Stimulated activated naive CD8-positive, alpha-beta T cell treated with anti-CD3 and anti-CD28 coated beads, Interleukin-15, amount 100 ng/mL, for 72 hours (primary cell): ENCODE measurements around the gene WASL.
"Not testable (repeated sequence)": the region's sequence is repeated elsewhere in the genome, so short reads cannot be mapped to it uniquely, and the experiment has no call there.

Experiments
- ATAC-seq: fragments of 150-1000 bp; cut with Tn5 transposase; 2 replicates; pipeline ENCODE4 v1.10.0; 2021; ENCODE audit warnings: mild to moderate bottlenecking, moderate library complexity
- DNase-seq, 2 donors: peaks; one replicate each; pipeline ENCODE4 v3.0.0; 2021 to 2022
- H3K27ac Mint-ChIP-seq, 2 donors: one replicate each; pipeline ENCODE4 v1.8.0; 2022; ENCODE audit warnings: mild to moderate bottlenecking in 2 of 2, mixed read lengths in 2 of 2, moderate library complexity in 2 of 2
- H3K27me3 Mint-ChIP-seq: one replicate; pipeline ENCODE4 v1.8.0; 2022; ENCODE audit warnings: mixed read lengths
- H3K4me1 Mint-ChIP-seq: one replicate; pipeline ENCODE4 v1.8.0; 2022; ENCODE audit warnings: mild to moderate bottlenecking, mixed read lengths
- H3K4me3 Mint-ChIP-seq, 2 donors: one replicate each; pipeline ENCODE4 v1.8.0; 2022; ENCODE audit warnings: mild to moderate bottlenecking in 2 of 2, mixed read lengths in 2 of 2, moderate library complexity in 1 of 2
- H3K9me3 Mint-ChIP-seq, 2 donors: one replicate each; pipeline ENCODE4 v1.8.0; 2022; ENCODE audit warnings: mixed read lengths in 2 of 2

WASL gene

DNA sequence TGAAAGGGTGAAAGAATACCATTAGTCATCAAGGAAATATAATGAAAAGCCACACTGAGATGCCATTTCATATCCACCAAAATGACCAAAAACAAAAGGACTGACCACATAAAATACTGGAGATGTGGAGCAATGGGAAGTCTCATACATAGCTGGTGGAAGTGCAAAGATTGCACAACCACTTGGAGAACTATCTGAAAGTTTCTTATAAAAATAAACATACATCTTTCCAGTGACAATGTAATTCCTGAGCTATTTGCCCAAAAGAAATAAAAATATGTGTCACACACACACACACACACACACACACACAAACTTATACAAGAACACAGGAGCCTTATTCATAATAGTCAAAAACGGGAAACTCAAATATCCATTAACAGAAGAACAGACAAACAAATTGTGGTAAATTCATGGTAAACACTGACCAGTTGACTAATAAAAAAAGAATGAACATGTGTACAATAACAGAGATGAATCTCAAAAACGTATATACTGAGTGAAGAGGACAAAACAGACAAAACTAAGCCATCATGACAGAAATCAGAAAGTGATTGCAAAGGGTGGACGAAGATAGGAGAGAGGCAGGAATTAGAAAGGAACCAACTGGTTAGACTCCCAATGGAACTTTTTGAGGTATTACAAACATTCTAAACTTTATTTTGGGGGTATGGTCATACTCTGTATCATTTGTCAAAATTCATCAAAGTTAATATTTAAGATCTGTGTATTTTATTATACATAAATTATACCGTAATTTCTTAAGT is 21.5 kb downstream of the WASL start:
- Mint-ChIP-seq H3K4me1 (peaks cover 39% of the 10 kb centered on the region), H3K27ac (no peak overlapping the region), H3K27me3 (no peaks in the 10 kb centered on the region), H3K9me3 (peaks cover 0 to 7% of the 10 kb centered on the region in 2 donors), H3K4me3 (no peak overlapping the region)
- ATAC-seq (no peak), DNase-seq (no peak)

DNA sequence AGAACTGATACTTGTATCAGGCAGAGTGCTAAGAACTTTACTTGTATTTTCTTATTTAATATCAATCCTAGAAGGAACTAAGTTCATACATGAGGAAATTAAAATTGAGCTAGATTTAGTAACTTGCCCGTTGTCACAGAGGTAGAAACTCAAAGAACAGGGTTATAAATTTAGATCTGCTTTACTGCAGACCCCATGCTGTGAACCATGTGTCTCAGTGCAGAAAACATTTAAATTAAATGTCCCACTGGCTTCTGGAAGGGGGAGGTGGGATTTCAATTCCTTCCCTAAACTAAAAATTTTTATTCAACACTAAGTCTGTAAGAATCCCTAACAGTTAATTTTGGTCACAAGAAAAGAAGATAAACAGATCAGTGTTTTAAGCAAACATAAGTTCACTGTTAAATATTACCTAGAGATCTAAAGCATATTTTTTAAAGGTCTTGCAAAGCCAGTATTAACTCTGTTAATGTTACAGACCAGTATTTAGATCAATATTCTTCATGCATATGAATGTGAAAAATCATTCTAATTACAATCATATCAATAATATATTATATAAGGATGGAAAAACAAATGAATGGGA is 23.1 kb downstream of the WASL start:
- Mint-ChIP-seq H3K27me3 (no peaks in the 10 kb centered on the region), H3K4me1 (peaks cover 36% of the 10 kb centered on the region), H3K27ac (no peak overlapping the region), H3K9me3 (no peaks in the 10 kb centered on the region), H3K4me3 (no peak overlapping the region)
- DNase-seq (no peak), ATAC-seq (no peak)

DNA sequence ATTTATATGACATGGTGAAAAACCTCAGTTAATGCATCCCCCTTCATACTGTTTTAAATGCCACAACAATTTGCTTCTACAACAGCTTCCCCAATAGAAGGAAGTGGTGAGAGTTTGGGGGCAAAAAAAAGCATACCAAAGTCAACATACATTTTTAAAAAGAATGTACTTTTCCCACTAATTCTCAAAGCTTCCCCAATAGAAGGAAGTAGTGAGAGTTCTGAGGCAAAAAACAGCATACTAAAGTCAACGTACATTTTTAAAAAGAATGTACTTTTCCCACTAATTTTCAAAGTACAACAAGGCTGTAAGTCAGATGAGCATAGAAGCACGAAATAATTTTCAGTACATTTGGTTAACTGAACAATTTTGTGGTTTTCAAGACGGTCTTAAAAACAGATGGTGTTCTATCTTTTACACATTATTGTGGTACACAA is 24.0 kb downstream of the WASL start:
- no peak overlapping the region for H3K4me3 Mint-ChIP-seq
- no peak overlapping the region for H3K27ac Mint-ChIP-seq
- no peaks in the 10 kb centered on the region for H3K9me3 Mint-ChIP-seq
- DNase-seq (no peak), ATAC-seq (no peak)
- no peaks in the 10 kb centered on the region for H3K27me3 Mint-ChIP-seq
- H3K4me1 Mint-ChIP-seq, result peaks cover 44% of the 10 kb centered on the region

DNA sequence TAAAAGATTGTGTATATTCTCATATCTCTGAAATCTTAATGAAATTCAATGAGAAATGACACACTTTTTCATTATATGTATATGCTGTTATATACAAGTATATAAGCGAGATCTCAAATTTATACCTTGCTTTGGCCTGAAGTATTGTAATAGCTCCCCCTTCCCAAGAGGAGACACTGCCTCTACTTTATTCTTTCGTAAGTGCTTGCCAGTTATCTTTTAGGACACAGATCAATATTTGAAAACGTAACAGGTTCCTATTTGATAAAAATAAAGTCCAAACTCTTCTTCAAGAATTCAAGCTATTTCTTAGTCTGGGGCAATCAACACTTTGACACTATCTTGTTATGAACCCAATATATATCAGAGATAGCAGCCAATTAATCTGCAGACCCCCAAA is 24.9 kb downstream of the WASL start:
- DNase-seq (no peak), ATAC-seq (no peak)
- no peak overlapping the region for H3K27ac Mint-ChIP-seq
- no peaks in the 10 kb centered on the region for H3K9me3 Mint-ChIP-seq
- H3K4me3 Mint-ChIP-seq, result no peak overlapping the region
- peaks cover 54% of the 10 kb centered on the region for H3K4me1 Mint-ChIP-seq
- H3K27me3 Mint-ChIP-seq, result no peaks in the 10 kb centered on the region

DNA sequence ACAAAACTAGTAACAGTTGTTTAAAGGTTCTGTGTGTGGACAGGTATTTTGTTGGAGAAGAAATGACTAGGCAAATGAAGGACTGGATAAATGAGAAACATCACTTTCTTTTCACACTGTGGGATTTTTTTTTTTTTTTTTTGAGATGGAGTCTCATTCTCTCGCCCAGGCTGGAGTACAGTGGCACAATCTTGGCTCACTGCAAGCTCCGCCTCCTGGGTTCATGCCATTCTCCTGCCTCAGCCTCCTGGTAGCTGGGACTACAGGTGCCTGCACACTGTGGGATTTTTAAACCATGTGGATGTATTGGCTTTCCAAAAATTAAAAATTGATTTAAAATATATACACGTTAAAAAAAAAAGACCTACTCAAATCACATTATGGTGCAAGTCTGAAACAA is 28.3 kb downstream of the WASL start:
- H3K4me1 Mint-ChIP-seq, result peaks cover 46% of the 10 kb centered on the region
- H3K27ac Mint-ChIP-seq, ATAC-seq, H3K9me3 Mint-ChIP-seq, H3K27me3 Mint-ChIP-seq, H3K4me3 Mint-ChIP-seq, DNase-seq: not testable (repeated sequence)

DNA sequence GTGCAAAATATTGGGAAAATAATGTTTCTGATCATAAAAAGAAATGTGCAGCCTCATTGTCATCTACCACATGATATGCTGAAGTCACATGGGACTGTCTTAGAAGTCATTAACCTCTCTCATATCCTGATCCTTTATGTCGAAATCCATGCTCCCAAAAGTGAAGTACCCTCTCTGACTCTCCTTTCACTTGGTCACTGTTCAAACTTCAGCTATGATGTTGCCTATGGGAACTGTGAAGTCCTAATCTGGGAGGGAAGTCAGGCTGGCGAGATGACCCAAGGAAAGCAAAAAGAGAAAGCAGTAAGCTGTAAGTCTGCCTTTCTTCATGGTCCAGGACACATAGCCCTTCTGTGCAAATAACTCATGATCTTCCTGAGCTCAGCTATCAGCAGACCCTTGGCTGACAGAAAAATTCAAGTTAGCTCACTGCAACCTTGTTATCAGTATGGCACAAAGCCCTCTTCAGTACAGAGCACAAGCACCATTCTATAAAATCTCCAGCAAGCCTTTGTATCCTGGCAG is 29.5 kb downstream of the WASL start:
- Mint-ChIP-seq H3K27ac (peak overlapping the region in 1 of 2 donors; percentile 95), H3K9me3 (no peaks in the 10 kb centered on the region), H3K4me3 (peak overlapping the region; percentile 65 to 72), H3K4me1 (peaks cover 53% of the 10 kb centered on the region), H3K27me3 (no peaks in the 10 kb centered on the region)
- DNase-seq (no peak), ATAC-seq (peak; percentile 45)

DNA sequence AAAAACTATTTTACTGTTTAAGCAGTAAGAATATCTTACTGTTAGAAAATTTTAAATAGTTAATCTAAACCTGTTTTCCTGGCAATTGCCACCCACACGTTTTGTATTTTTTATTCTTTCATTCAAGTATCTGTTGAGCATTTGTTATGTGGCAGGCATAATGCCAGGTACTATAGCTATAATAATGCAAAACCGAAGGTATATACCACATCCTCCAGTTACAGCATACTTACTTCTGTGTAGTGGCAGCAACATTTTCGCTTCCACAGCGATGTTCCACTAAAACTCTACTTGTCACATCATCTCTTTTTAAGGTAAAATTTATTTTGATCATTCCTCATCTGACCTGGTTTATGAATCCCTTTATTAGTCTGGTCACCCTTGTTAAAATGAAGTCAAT is 30.0 kb downstream of the WASL start:
- Mint-ChIP-seq H3K4me1 (peaks cover 55% of the 10 kb centered on the region), H3K4me3 (peak overlapping the region; percentile 65 to 72), H3K9me3 (no peaks in the 10 kb centered on the region), H3K27ac (peak overlapping the region in 1 of 2 donors; percentile 95), H3K27me3 (no peaks in the 10 kb centered on the region)
- ATAC-seq (peak; percentile 87), DNase-seq (no peak)

DNA sequence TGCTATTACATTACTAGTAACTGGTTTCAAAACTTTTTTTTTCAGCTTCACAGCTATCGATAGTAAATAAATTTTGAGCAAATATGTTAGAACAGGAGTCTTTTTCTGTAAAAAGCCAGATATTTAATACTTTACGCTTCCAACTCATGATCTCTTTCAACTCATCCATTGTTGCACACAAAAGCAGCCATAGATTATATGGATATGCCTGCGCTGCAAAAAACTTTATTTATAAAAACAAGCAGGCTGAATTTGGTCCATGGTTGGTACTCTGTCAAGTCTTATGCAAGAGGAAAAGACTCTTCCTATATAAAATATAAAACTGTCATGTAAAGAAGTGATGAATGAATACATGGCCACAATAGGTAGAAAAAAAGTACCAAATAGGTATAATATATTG is 31.1 kb downstream of the WASL start:
- no peak overlapping the region for H3K4me3 Mint-ChIP-seq

GRCh38 chr7:123716877-123717276 is 31.9 kb downstream of the WASL start:
- Mint-ChIP-seq H3K4me1 (peaks cover 74% of the 10 kb centered on the region), H3K4me3 (no peak overlapping the region), H3K27ac (no peak overlapping the region), H3K9me3 (no peaks in the 10 kb centered on the region), H3K27me3 (no peaks in the 10 kb centered on the region)
- DNase-seq, result no peak
- no peak for ATAC-seq

More for the DNA sequence above, 31.1 kb downstream of the WASL start:
- H3K27me3 Mint-ChIP-seq, result no peaks in the 10 kb centered on the region
- no peak overlapping the region for H3K27ac Mint-ChIP-seq
- no peaks in the 10 kb centered on the region for H3K9me3 Mint-ChIP-seq
- peaks cover 66% of the 10 kb centered on the region for H3K4me1 Mint-ChIP-seq
- DNase-seq, result no peak
- ATAC-seq, result no peak

GRCh38 chr7:123715799-123716198 is 33.0 kb downstream of the WASL start:
- H3K27me3 Mint-ChIP-seq, result no peaks in the 10 kb centered on the region
- no peak for DNase-seq
- H3K4me3 Mint-ChIP-seq, result no peak overlapping the region
- no peak overlapping the region for H3K27ac Mint-ChIP-seq
- peaks cover 77% of the 10 kb centered on the region for H3K4me1 Mint-ChIP-seq
- no peaks in the 10 kb centered on the region for H3K9me3 Mint-ChIP-seq
- no peak for ATAC-seq

- ATAC-seq, result no peak
- H3K4me1 Mint-ChIP-seq, result peaks cover 78% of the 10 kb centered on the region
- no peak overlapping the region for H3K4me3 Mint-ChIP-seq
- no peaks in the 10 kb centered on the region for H3K27me3 Mint-ChIP-seq
- DNase-seq, result no peak
- no peak overlapping the region for H3K27ac Mint-ChIP-seq
- H3K9me3 Mint-ChIP-seq, result no peaks in the 10 kb centered on the region
These were observed 33.6 kb downstream of the WASL start for GRCh38 chr7:123715198-123715597.

- no peak overlapping the region for H3K27ac Mint-ChIP-seq
- H3K4me1 Mint-ChIP-seq, result peaks cover 71% of the 10 kb centered on the region
These were observed 34.3 kb downstream of the WASL start for GRCh38 chr7:123714296-123715080.

DNA sequence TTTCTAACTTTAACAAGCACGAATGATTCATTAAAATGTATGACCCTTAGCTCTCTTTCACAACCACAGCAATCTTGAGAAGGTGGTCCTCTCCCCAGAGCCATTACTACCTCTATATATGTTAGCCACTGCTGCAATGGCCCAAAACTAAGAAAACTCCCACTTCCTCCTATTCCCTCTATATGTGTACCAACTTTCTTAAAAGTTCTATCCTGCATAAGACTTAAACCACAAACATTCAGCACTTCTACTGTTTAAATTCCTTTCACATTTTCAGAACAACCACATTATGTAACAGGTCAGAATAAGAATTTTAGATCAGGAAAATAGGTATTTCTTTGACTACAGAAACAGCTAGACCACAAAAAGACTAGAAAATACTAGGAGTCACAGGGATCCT is 36.2 kb downstream of the WASL start:
- H3K4me1 Mint-ChIP-seq, result peaks cover 56% of the 10 kb centered on the region
- H3K27ac Mint-ChIP-seq, result peak overlapping the region in 1 of 2 donors; percentile 12
- no peaks in the 10 kb centered on the region for H3K9me3 Mint-ChIP-seq
- DNase-seq (no peak), ATAC-seq (no peak)
- peak overlapping the region; percentile 1 to 6 for H3K4me3 Mint-ChIP-seq
- H3K27me3 Mint-ChIP-seq, result no peaks in the 10 kb centered on the region

More at GRCh38 chr7:123714296-123715080, 34.3 kb downstream of the WASL start:
- no peaks in the 10 kb centered on the region for H3K27me3 Mint-ChIP-seq
- no peak overlapping the region for H3K4me3 Mint-ChIP-seq
- DNase-seq (no peak), ATAC-seq (no peak)
- no peaks in the 10 kb centered on the region for H3K9me3 Mint-ChIP-seq

DNA sequence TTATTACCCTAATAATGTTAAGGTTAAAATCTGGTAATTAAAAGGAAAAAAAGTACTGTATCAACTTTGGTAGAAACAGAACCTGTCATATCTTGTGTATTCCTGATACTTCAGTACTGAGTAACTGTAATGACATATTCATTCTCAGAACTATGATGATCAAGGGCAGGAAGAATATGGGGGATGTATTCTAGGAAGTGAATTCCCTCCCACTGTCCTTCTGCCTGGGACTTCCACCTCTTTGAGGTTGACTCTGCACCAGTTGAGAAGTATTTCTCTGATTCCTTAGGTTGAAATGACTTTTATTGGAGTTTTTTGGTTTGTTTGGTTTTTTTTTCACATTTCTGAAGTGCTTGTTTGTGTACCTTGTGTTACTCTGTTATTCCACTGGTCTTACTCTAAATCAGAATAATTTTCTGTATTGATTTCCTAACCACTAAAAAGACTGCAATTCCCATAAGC is 36.9 kb downstream of the WASL start:
- Mint-ChIP-seq H3K9me3 (no peaks in the 10 kb centered on the region), H3K4me1 (peaks cover 56% of the 10 kb centered on the region), H3K27me3 (no peaks in the 10 kb centered on the region), H3K27ac (peak overlapping the region in 1 of 2 donors; percentile 54), H3K4me3 (peak overlapping the region; percentile 50 to 59)
- peak; percentile 82 for ATAC-seq
- no peak for DNase-seq

DNA sequence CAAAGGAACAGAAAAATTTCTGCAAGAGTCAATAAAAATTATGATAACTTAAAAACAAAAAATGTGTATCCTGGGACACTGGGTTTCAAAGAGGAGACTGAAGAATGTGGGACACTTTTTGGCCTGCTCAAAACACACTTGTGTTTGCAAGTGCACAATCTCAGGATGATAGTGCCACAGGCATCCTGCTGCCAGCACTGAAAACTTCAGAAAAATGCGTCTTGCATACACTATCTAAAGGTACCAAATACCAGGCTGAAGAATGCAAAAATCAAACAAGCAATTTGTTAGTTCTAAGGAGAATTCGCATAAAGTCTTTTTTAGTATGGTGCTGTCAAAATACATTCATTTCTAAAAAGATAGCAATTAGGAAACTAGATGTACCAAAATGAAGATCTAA is 38.1 kb downstream of the WASL start:
- DNase-seq (no peak), ATAC-seq (no peak)
- peak overlapping the region in 1 of 2 donors; percentile 12 for H3K4me3 Mint-ChIP-seq
- no peak overlapping the region for H3K27ac Mint-ChIP-seq
- no peaks in the 10 kb centered on the region for H3K9me3 Mint-ChIP-seq
- peaks cover 55% of the 10 kb centered on the region for H3K4me1 Mint-ChIP-seq
- H3K27me3 Mint-ChIP-seq, result no peaks in the 10 kb centered on the region
